ENCODE results near the gene DMD.

Gene DMD

DNA sequence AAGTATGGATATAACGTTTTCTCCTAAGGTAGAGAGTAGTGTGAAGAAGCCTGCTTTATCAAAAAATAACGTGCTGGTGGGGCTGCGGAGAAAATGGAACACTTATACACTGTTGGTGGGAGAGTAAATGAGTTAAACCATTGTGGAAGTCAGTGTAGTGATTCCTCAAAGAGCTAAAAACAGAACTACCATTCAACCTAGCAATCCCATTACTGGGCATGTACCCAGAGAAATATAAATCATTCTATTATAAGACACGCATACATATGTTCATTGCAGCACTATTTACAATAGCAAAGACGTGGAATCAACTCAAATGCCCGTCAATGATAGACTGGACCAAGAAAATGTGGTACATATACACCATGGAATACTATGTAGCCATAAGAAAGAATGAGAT lies 196.4 kb downstream of the DMD start:
- no peak for DNase-seq

DNA sequence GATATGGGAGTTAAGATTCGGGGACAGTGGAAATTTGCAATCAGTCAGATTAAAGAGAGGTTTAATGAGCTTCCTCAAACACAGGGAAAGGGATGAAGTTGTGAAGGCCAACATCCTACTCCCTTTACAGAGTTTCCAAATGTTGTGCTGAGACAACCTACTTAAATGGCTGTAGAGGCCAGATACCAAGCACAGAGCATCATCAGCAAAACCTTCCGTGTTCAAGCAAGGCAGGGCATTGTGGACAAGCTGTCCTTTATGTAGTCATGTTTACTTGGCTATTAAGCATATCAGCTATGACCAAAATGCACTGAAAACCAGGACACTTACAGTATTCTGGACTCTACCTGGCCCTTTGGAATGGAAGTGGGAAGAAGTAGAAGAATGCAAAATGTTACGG lies 197.3 kb downstream of the DMD start:
- DNase-seq, result no peak

DNA sequence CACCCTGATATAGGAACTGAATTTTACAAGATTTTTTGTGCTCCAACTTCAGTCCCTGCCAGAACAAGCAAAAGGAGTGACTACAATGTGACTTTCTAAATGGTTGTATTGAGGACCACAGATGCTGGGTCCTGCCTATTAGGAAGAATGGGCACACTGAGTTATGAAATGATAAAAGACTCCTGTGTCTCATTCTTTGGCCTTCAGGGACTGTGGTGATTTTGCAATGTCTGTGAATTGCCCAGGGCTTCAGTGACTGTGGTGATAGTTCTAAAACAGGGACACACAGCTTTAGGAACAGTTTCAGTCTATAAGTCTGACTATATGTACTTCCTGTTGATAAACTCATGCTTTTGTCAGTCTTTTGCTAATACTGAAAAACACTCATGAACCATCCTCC lies 210.2 kb downstream of the DMD start:
- no peak for DNase-seq

DNA sequence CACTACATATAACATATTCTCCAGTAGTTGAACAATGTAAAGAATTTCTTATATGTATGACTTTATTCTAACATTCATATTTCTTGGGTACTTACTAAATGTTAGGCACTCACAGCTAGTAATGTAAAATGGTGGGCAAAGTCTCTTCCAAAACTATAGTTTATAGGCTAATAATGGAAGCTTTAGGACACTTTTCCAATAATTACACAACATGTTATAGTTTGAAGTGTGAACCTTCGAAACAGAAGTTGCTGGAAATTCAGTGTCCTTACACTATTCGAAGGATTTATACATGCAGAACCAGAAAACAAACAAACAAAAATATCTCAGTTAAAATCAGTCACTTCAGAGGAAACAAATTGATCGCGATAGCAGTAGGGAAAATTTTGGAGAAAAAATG lies 212.6 kb downstream of the DMD start:
- no peak for DNase-seq

DNA sequence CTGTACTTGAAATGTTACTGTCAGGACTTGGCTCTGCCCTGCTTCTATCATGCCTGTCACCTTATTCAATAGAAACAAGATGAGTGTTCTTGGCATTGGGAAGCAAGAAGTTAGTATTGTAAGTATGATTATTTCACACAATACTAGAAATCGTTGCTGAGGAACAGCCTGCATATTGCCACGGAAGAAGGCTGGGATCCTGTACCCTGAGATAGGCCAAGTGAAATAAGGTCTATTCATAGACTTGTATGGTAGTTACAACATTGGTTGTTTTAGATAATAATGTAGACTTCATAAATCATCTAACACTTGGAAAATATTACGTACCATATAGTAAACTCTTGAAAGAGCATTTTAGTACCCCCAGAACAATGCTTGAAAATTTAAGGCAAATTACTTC lies 215.9 kb downstream of the DMD start:
- DNase-seq, result no peak

DNA sequence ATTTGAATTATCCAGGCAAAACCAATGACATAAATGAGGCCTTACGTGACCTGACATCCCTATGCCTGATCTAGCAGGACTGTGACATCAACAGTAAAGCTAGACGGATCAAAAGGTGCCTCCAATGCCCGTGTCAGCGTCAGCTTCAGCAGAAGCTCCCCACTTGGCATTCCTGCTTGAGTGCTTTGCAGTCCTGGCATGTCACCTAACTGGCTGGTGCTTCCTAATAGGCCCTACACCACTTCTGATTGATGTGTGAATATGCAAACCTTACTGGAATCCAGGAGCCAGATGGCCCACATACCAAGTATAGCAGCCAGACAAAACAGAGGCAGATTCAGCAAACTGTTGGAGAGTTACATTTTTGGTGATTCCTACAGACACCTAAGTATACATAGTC lies 224.2 kb downstream of the DMD start:
- no peak for DNase-seq

DNA sequence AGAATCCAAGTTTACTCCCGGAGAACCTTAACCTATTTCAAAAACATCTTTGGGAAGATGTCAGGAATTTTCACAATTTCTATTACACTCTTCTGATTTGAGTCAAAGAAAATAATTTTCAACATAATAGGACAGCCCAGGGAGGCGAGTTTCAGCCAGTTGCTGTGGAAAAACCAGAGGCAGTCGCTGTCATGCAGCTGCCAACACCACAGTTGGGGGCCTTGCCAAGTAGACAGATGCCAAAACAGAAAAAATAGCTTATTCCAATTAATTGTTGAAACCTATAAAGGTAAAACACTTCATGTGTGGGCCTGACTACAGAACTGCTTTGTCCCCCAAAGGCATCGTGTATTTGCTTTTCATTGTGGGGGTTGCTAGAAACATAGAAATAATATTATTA lies 225.8 kb downstream of the DMD start:
- no peak for DNase-seq

DNA sequence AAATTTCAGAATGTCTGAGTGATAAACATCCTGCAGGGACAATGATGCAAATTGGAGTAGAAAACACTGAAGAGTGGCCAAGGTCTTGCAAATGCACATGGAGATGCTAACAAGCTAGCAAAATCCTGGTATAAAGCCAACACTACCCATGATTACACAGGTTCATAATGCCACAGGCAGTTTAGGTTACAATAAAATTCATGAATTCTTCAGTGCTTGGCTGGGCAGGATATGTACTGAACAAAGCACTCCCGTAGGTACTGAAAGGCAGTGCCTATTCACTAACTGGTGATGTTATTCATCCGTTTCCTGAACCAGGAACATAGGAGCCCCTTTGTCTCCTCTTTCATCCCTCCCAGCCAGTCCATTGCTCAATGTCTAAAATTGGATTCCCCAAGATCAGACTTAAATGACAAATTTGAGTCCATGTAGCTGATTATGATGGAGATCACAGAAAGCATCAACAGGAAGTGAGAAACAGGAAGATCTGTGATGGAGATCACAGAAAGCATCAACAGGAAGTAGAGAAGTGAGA lies 244.5 kb downstream of the DMD start:
- DNase-seq, result no peak

DNA sequence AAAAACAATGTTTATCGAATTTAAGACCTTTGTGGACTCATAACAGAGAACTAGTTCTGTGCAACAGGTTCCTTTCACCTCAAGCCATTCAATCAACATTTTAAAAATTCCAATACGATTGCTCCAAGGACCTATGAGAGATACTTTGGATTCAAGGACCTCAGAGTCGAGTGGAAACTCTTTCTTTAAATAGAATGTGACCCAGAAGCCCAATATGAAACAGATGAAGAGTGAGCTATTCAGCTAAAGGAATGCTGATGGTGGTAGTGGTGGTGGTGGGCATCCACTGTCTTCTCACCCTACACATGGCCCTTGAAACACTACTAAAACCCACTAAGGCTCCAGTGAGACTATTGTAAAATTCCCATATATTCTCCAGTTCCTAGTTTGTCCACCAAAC lies 257.2 kb downstream of the DMD start:
- DNase-seq, result no peak

DNA sequence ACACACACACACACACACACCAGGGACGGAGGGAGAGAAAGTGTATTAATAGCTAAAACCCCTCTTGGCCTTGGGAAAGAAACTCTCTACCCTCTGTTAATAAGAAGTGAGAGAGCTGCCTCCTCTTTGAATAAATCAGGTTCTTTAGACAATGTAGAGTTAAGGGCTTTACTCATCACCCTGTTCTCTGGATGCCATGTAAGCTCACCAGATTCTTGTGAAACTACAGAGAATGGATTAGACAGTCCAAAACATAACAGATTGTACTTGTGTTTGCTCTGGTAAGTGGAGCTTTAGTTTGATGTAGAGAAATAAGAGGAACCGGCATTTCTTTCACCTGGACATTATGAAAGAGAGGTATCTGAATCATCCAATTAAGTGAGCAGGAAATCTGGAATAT lies 263.2 kb downstream of the DMD start:
- DNase-seq, result no peak

DNA sequence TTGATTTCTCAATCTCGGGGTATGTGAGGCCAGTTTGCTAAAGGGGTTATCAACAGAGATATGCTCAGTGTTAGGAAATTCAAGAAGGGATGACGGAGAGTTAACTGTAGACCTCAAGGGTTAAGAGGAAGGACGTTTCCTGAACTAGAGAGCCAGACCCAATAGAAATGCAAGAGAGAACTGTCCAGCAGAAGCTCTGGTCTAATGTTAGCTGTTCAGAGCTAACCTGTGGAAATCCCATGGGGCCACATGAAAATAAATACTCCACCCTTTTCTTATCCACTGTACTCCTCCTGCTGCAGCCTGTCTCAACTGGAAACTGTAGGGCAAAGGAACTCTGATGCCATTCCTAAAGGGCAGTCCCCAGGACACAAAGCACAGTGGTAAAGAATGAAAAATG lies 274.3 kb downstream of the DMD start:
- DNase-seq, result no peak

DNA sequence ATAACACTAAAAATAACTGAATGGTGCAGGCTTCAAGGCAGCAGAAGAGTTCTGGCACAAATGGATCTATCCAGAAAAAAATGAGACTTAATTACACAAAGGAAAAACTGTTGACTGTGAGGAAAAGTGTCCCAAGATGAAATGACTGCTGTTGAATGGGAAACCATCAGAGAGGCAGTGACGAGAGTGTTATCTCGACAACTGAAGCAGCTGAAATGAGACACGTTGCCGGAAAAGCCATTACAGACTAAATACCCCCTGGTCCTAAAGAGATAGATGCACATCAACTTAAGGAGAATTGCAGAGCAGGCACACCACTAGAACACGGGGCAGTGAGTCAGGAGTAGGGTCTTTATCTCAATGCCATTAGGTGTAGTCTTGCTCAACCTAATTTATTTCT lies 277.8 kb downstream of the DMD start:
- DNase-seq, result no peak

DNA sequence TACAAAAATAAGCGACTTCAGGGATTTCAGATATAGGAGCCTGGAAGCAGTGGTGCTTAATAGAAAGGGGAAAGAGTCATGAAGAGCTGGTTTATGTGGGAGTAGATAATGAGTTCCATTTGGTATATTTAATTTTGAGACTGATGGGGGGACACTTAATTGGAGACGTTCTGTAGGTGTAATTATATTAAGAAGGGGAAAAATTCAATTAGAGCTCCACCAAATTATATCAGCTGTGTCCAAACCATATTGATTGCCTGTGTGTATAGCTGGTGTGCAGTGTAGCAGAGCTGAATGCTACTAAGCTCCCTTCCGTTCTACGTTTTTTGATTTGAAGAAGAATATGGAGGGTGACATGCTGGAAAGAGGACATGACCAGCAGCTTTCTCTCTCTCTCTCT lies 282.3 kb downstream of the DMD start:
- no peak for DNase-seq

DNA sequence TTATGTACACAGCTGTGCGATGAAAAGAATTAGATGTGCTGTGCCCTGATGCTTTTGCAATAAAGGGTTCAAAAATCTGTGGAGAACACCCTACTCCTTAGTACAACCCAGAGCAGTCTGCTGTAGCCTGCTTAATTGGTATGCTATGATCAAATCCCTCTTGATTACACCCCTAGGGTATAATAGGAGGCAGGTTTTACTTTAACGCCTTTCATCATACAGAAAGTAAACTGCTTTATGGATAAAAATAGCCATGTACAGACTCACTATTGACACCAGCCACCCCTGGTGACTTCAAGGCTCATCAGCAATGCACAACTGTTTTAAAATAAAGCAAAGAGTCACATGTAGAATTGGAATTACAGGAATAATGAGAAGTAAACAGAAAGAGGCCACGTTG lies 315.3 kb downstream of the DMD start:
- DNase-seq, result no peak

DNA sequence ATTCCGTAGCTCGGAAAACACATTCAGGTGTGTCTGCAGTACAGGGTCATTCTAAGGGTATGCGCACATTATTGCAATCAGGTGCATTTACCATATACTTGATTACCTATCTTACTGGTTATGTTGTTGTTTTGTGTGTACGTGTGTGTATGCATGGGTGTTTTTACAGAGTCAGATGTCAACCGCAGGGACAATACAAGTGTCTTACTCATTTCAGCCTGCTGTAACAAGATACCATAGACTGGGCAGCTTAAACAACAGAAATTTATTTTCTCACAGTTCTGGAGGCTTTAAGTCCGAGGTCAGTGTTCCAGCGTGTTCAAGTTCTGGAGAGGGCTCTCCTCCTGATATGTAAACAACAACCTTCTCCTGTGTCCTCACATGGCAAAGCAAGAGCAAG lies 316.7 kb downstream of the DMD start:
- no peak for DNase-seq

DNA sequence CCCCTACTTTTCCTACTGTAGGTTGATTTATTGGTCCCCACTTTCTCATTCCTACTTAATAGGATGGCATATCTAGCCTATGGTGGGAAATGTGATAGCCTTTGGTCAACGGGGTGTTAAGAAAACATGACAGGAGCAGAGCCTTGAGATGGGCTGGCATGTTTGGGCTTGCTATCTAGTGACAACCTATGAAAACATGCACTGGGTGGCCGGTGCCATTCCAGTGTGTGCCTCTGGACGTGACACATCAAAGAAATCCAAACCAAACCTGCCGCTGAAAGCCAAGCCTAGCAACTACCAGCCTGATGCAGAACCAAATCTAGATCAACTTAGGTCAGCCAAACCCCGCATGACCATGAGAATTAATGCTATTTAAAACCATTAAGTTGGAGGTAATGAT lies 317.6 kb downstream of the DMD start:
- no peak for DNase-seq

DNA sequence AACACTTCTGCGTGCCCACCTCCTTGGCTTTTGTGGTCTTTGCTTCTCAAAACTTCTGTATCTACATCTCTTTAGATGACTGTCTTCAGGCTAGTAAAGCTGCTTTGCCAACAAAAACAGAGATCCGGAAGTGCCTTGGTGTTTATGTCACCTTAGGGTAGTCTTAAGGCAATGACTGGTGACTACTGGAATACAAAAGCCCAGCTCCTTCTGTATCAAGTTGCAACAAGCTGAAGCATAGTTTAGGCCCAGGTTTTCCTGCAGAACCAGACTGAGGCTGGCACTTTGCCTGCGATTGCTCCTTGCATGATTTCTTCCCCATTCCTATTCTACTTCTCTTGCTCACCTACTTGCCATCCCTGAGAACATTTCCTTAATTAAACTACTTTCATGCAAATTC lies 333.8 kb downstream of the DMD start:
- no peak for DNase-seq

DNA sequence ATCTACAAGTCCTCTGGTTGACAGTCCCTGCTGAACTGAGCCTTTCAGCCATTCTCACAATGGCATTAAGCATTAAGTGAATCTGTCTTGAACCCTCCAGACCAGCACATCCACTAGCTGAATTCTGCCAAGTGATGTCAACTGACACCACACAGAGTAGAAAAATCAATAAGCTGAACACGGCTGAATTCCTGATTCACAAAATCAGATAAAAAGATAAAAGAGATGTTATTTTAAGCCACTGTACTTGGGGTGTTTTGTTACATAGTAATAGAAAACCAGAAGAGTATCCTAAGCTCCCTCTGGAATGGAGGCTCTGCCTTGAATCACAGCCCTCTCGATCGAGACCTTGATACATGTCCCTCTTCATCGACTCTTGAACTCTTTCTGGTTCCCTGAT lies 336.5 kb downstream of the DMD start:
- DNase-seq, result no peak

DNA sequence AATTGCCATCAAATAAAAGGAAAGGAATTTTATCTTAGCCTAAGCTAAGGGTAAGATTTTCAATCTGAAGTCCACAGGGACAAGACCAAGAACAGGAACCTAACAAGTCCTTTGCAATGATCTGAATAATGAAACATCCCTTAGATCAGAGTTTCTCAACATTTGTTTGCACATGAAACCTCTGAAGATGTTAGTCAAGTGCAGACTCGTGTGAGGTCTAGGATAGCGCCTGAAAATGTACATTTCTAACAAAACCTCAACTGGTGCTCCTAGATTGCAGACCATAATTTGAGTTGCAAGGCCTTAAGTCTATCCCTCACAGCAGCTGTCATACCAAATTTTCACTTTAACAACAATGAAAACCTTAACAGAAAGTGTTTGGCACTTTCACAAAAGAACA lies 337.6 kb downstream of the DMD start:
- no peak for DNase-seq

DNA sequence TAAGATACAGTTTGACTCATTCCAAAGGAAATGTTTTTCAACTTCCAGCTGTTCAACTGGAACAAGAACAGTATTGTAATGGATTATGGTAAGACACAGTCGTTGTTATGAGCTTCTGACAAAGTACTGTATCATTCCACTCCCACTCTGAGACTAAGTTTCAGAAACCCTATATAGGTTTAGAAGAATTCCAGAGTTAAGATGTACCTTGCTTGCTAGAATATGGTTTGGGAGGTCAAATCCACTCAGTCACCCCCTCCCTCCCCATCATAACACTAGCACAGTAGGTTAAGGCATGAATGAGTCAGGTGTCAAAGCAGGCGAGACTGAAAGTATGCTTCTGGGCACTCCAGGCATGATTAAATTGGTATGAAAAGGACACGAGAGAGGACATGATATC lies 339.7 kb downstream of the DMD start:
- no peak for DNase-seq

DNA sequence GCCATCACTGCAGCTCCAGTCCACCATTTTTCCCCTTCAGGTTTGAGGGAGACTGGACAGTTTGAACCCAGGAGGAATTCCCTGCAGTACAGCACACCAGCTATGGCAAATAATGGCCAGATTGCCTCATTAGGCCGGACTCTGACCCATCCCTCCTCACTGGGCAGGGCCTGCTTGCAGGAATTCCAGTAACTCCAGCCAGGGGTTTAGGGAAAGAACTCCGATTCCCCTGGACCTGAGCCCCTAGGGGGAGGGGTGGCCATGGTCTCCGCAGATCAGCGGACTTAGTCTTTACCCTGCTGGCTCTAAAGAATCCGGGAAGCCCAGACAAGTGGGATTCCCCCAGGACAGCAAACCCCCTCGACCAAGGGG lies 342.8 kb downstream of the DMD start:
- no peak for DNase-seq

DNA sequence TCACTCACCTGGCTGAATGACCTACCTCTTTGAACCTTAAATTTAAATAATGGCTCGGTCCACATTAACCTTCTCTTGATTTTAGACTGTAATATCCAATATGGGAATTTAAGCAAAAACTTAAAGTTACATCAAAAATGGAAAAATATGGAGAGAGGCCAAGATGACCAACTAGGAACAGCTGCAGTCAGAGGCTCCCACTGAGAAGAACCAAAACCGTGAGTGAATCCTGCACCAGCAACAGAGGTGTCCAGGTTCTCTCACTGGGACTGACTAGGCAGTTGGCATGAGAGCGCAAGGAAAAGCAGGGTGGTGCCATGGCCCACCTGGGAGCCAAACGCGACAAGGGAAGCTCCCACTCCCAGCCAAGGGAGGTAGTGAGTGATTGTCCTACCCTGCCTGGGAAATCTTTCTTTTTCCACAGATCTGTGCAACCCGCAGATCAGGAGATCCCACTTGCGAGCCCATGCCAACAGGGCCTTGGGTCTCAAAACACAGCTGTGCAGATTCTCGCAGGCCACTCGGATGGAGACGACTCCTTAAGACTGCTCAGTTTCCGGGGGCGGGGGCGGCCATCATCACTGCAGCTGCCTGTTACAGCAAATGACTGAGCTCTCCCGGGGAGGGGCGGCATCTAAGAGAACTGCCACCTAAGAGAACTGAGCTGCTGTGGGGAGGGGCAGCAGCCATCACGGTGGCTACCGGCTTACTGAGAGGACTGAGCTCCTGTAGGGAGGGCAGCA lies 343.4 kb downstream of the DMD start:
- no peak for DNase-seq

DNA sequence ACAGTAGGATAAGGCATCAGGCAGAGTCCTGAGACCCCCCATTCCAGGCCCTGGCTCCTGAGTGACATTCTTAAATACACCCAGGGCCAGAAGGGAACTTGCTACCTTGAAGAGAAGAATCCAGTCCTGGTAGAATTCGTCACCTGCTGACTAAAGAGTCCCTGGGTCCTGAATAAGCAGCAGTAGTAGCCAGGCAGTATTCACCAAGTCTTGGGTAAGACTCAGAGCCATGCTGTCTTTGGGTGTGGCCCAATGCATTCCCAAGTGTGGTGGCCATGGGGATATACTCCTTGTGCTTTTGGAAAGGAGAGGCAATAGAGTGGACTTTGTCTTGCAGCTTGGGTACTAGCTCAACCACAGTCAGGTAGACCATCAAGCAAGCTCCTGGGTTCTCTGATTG lies 359.1 kb downstream of the DMD start:
- no peak for DNase-seq

DNA sequence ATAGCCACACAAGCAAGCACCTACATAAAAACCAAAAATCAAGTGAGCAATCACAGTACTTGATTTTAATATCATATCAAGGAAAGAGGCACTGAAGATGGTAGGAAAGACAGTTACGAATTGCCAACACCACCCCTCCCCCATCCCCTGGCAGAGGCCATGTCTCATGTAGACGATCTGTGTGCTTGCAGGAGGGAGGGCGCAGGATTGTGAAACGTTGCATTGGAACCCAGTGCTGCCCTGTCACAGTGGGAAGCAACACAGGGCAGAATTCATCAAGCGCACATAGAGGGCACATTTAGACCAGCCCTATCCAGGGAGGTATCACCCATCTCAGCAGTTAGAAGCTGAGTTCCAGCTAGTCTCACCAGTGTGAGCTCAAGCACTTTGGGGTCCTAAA lies 359.8 kb downstream of the DMD start:
- no peak for DNase-seq

DNA sequence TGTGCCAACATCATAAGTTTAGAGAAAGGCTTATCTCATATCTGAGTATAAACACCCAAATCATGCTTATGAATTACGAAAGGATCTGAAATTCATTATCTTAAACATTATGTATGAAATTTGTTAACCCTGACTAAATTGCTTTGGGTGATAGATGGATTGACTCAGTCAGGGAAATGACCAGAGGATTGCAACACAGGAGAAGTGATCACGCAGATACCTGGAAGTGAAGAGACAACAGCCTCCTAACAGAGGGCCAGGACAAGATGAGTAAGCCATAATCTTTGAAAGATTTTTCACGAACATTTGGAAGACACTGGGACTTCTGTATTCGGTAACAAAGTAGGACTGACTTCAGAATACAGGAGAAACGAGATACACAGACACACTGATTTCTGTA lies 363.4 kb downstream of the DMD start:
- DNase-seq, result no peak

DNA sequence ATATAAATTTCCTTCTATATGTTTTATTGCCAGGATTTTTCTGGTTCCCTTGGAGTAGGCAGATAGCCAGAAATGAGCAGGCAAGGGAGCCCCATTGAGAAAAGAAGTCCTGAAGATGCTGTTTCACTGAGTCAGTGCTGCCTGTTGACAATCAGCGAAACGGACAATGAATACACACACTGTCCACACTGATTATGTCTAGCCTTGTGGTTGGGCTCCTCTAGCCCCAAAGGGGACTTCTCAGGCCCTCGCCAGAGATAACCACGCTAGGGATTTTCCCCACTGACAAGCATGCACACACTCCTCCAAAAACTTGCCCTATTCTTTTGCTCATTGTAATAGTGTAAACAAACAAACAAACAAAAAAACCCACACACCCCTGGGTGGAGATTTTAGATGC lies 369.3 kb downstream of the DMD start:
- no peak for DNase-seq

Measured in GF-D8 (cell line).